Neuronal stem cell (in vitro differentiated cells): ENCODE data around the gene PPY.
A peak's percentile ranks its signal among the peaks of the same experiment; 100 is the strongest.

Experiments used
- DNase-seq: peaks from one replicate; pipeline ENCODE4 v3.0.0-alpha.2; 2013; ENCODE audit warnings: low spot score
- H2AFZ ChIP-seq: one replicate; pipeline ENCODE4 v1.6.1; 2013; ENCODE audit warnings: mild to moderate bottlenecking, low read length, inconsistent platforms
- H2AK5ac ChIP-seq: 2 replicates; pipeline ENCODE4 v1.6.1; 2013; ENCODE audit warnings: low read depth, mild to moderate bottlenecking, inconsistent platforms, low read length, moderate library complexity, mixed read lengths
- H2BK120ac ChIP-seq: 2 replicates; pipeline ENCODE4 v1.6.1; 2013; ENCODE audit warnings: low read depth, mild to moderate bottlenecking, inconsistent platforms, low read length, moderate library complexity, mixed read lengths
- H2BK12ac ChIP-seq: one replicate; pipeline ENCODE4 v1.6.1; 2013; ENCODE audit warnings: low read length, inconsistent platforms
- H2BK15ac ChIP-seq: 2 replicates; pipeline ENCODE4 v1.6.1; 2013; ENCODE audit warnings: mild to moderate bottlenecking, low read length, inconsistent platforms, mixed read lengths
- H2BK5ac ChIP-seq: one replicate; pipeline ENCODE4 v1.6.1; 2013; ENCODE audit warnings: inconsistent platforms, mild to moderate bottlenecking, low read length, moderate library complexity
- H3K14ac ChIP-seq: one replicate; pipeline ENCODE4 v1.6.1; 2013; ENCODE audit warnings: low read length, inconsistent platforms
- H3K18ac ChIP-seq: 2 replicates; pipeline ENCODE4 v1.6.1; 2013; ENCODE audit warnings: low read length, inconsistent platforms
- H3K23ac ChIP-seq: 2 replicates; pipeline ENCODE4 v1.6.1; 2013; ENCODE audit warnings: low read depth, mild to moderate bottlenecking, mixed read lengths, low read length, inconsistent platforms; ENCODE audit not compliant: poor library complexity
- H3K27ac ChIP-seq: replicated peaks from 3 replicates; pipeline ENCODE4 v1.5.1; 2013; ENCODE audit warnings: low read length, inconsistent platforms
- H3K27me3 ChIP-seq, 3 experiments: 2 replicates each; pipeline ENCODE4 v1.6.1; 2013; ENCODE audit warnings: low read length in 3 of 3, mild to moderate bottlenecking in 2 of 3, inconsistent platforms in 1 of 3, low read depth in 1 of 3, mixed read lengths in 1 of 3, moderate library complexity in 1 of 3; ENCODE audit not compliant: control insufficient read depth in 3 of 3, insufficient read depth in 3 of 3
- H3K36me3 ChIP-seq, 2 donors: replicated peaks in 1 of 2; 2 replicates each; pipeline ENCODE4 v1.6.1; 2013; ENCODE audit warnings: low read length in 2 of 2; ENCODE audit not compliant: control insufficient read depth in 2 of 2, insufficient read depth in 2 of 2
- H3K4ac ChIP-seq: 2 replicates; pipeline ENCODE4 v1.6.1; 2013; ENCODE audit warnings: inconsistent platforms, mild to moderate bottlenecking, low read length, moderate library complexity
- H3K4me1 ChIP-seq, 2 donors: 1 replicate in 1 of 2; 2 replicates in 1 of 2; pipeline ENCODE4 v1.6.1; 2013; ENCODE audit warnings: low read length in 2 of 2, low read depth in 1 of 2; ENCODE audit not compliant: control insufficient read depth in 2 of 2, insufficient read depth in 1 of 2
- H3K4me2 ChIP-seq: one replicate; pipeline ENCODE4 v1.6.1; 2013; ENCODE audit warnings: mild to moderate bottlenecking, low read length, inconsistent platforms; ENCODE audit not compliant: insufficient read depth, poor library complexity, severe bottlenecking
- H3K4me3 ChIP-seq, 2 donors: 2 replicates each; pipeline ENCODE4 v1.5.1; 2013; ENCODE audit warnings: low read length in 2 of 2, mild to moderate bottlenecking in 2 of 2, inconsistent platforms in 1 of 2, moderate library complexity in 1 of 2
- H3K79me1 ChIP-seq: one replicate; pipeline ENCODE4 v1.6.1; 2013; ENCODE audit warnings: low read depth, mild to moderate bottlenecking, inconsistent platforms, low read length, moderate library complexity
- H3K9ac ChIP-seq: one replicate; pipeline ENCODE4 v1.6.1; 2013; ENCODE audit warnings: mild to moderate bottlenecking, low read depth, low read length, inconsistent platforms; ENCODE audit not compliant: poor library complexity
- H3K9me3 ChIP-seq, 2 donors: replicated peaks in 1 of 2; 2 replicates each; pipeline versions ENCODE3 to v1.6.1; 2013; ENCODE audit warnings: low read length in 2 of 2, mild to moderate bottlenecking in 2 of 2, inconsistent platforms in 1 of 2, low read depth in 1 of 2, mixed read lengths in 1 of 2, moderate library complexity in 1 of 2; ENCODE audit not compliant: control insufficient read depth in 2 of 2, insufficient read depth in 1 of 2
- H4K8ac ChIP-seq: one replicate; pipeline ENCODE4 v1.6.1; 2013; ENCODE audit warnings: low read depth, mild to moderate bottlenecking, inconsistent platforms, low read length, moderate library complexity
- H4K91ac ChIP-seq: one replicate; pipeline ENCODE4 v1.6.1; 2013; ENCODE audit warnings: low read length, low read depth, mild to moderate bottlenecking, inconsistent platforms; ENCODE audit not compliant: poor library complexity
- WGBS, 2 donors: extraction: QIAGEN DNeasy Blood & Tissue Kit; methylation state at CpG; one replicate each; pipeline ENCODE4 v1.1.7; 2013; ENCODE audit warnings: missing lambda C conversion rate in 2 of 2, mixed read lengths in 1 of 2; ENCODE audit not compliant: insufficient read length in 2 of 2, insufficient replicate concordance in 1 of 2; ENCODE audit errors: extremely low coverage in 2 of 2; 5-methylcytosine and 5-hydroxymethylcytosine counted together

The PPY gene

DNA sequence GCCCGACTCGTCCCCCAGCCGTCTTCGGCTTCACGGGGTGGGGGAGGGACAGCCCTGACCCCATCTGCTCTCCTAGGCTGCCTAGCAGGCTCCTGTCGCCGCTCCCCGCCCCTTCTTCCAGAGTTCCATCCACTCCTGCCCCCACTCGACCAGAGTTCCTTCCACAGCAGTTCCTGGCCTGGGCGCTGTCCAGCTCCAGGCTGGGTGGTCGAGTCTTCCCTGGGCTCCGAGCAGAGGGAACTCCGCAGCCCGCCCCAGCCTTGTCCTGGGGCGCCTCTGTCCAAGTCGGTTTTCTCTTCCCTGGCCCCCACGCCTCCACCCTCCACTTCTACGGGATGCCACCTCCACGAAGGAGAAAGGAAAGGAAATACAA, 10.1 kb upstream of the PPY start:
- no peak overlapping the region for H3K14ac ChIP-seq
- WGBS, 2 donors: no CpG with 5 or more reads among the region's 19 CpGs
- H2BK15ac ChIP-seq: peak overlapping the region; percentile 35
- H3K23ac ChIP-seq: no peak overlapping the region
- no peaks in the 10 kb centered on the region for H3K9me3 ChIP-seq
- peaks cover 0 to 8% of the 10 kb centered on the region in 2 donors for H3K4me1 ChIP-seq
- H3K79me1 ChIP-seq: no peaks in the 10 kb centered on the region
- H3K27ac ChIP-seq: no peak overlapping the region
- peak overlapping the region; percentile 53 for H2AFZ ChIP-seq
- H3K27me3 ChIP-seq: peaks cover 0 to 85% (median 45%) of the 10 kb centered on the region in 3 experiments
- H2BK12ac ChIP-seq: no peak overlapping the region
- H3K4ac ChIP-seq: no peak overlapping the region
- H4K91ac ChIP-seq: no peak overlapping the region
- H2BK5ac ChIP-seq: no peak overlapping the region
- H3K9ac ChIP-seq: peak overlapping the region; percentile 85
- H2BK120ac ChIP-seq: no peak overlapping the region
- peak overlapping the region; percentile 64 for H3K4me2 ChIP-seq
- H3K36me3 ChIP-seq: no peaks in the 10 kb centered on the region
- H3K4me3 ChIP-seq: peak overlapping the region in 1 of 2 donors; percentile 87
- H2AK5ac ChIP-seq: peak overlapping the region; percentile 23
- H4K8ac ChIP-seq: no peak overlapping the region
- DNase-seq: no peak
- peak overlapping the region; percentile 89 for H3K18ac ChIP-seq

DNA sequence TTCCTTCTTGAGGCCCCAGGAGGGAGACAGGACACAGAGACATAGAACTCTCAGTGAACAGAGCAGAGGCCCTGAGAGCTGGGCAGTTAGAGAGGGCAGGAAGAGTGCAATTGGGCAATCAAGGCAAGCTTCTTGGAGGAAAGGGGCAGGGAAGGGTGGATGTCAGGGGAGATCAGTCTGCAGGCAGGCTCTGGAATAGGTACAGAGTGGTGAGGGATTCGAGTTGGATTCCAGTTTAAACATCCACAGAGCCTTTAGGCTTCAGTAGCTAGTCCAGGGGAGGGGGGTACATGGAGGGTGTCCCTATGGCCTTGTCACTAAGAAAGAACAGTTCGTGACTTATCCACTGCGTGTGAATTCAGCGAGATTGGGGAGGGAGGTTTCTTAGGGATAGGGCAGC, 9.5 kb upstream of the PPY start:
- no peak overlapping the region for H2AK5ac ChIP-seq
- no peak overlapping the region for H2BK15ac ChIP-seq
- WGBS, 2 donors: no CpG with 5 or more reads among the region's 4 CpGs
- peaks cover 0 to 90% (median 45%) of the 10 kb centered on the region in 3 experiments for H3K27me3 ChIP-seq
- H2BK5ac ChIP-seq: no peak overlapping the region
- no peak overlapping the region for H3K9ac ChIP-seq
- H3K23ac ChIP-seq: no peak overlapping the region
- peak overlapping the region; percentile 64 for H3K4me2 ChIP-seq
- no peak overlapping the region for H4K91ac ChIP-seq
- H3K9me3 ChIP-seq: no peaks in the 10 kb centered on the region
- no peak overlapping the region for H2AFZ ChIP-seq
- H3K27ac ChIP-seq: no peak overlapping the region
- peak overlapping the region; percentile 89 for H3K18ac ChIP-seq
- no peak overlapping the region for H3K14ac ChIP-seq
- no peak overlapping the region for H2BK120ac ChIP-seq
- H3K79me1 ChIP-seq: no peaks in the 10 kb centered on the region
- no peaks in the 10 kb centered on the region for H3K36me3 ChIP-seq
- H3K4me1 ChIP-seq: peaks cover 2 to 10% of the 10 kb centered on the region in 2 donors
- no peak overlapping the region for H3K4ac ChIP-seq
- H3K4me3 ChIP-seq: peak overlapping the region in 1 of 2 donors; percentile 87
- no peak overlapping the region for H2BK12ac ChIP-seq
- no peak overlapping the region for H4K8ac ChIP-seq
- no peak for DNase-seq

DNA sequence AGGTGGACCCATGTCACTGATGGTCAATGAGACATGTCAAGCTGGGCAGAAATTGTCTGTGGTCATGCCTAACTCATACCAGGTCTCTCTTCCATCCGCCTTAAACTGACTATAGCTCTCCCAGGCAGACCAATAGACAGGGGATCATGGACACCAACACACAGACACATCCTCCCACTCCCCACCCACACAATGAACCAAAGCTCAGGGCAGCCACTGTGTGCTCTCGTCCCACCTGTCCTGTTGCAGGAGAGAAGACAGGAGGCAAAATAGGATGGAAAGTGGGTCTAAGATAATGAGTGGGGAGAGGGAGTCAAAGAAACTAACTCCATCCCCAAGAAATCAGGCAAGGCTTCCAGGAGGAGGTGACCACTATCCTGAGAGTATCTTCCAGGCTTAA, 8.3 kb upstream of the PPY start:
- no peak overlapping the region for H3K4ac ChIP-seq
- H3K23ac ChIP-seq: no peak overlapping the region
- no peak overlapping the region for H2AK5ac ChIP-seq
- peaks cover 10 to 13% of the 10 kb centered on the region in 2 donors for H3K4me1 ChIP-seq
- no peak overlapping the region for H4K91ac ChIP-seq
- no peak overlapping the region for H3K18ac ChIP-seq
- H3K9me3 ChIP-seq: no peaks in the 10 kb centered on the region
- no peak overlapping the region for H4K8ac ChIP-seq
- no peak overlapping the region for H2BK120ac ChIP-seq
- WGBS, 2 donors: no CpG with 5 or more reads among the region's 2 CpGs
- peaks cover 0 to 91% (median 45%) of the 10 kb centered on the region in 3 experiments for H3K27me3 ChIP-seq
- no peak overlapping the region for H2AFZ ChIP-seq
- H3K14ac ChIP-seq: no peak overlapping the region
- no peak overlapping the region for H3K4me2 ChIP-seq
- no peaks in the 10 kb centered on the region for H3K79me1 ChIP-seq
- no peak overlapping the region for H2BK5ac ChIP-seq
- no peak overlapping the region for H2BK12ac ChIP-seq
- DNase-seq: no peak
- no peak overlapping the region for H3K9ac ChIP-seq
- H3K27ac ChIP-seq: no peak overlapping the region
- H2BK15ac ChIP-seq: no peak overlapping the region
- peak overlapping the region in 1 of 2 donors; percentile 10 for H3K4me3 ChIP-seq
- no peaks in the 10 kb centered on the region for H3K36me3 ChIP-seq

DNA sequence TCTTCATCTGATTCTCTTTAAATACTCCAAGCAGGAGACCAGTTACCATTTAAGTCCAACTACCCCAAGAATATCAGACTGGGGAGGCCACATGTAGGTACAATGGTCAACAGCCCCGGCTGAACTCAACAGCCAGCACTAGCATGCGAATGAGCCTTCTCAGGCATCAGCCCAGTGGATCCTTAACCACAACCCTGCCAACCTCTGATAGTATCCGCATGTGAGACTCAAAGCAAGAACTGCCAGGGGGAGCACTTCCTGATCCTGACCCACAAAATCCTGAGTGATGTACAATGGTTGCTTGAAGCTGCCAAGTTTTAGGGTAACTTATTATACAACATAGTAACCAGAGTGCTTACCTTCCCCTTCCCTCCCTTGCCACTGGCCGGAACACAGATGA, 7.5 kb upstream of the PPY start:
- Histone ChIP-seq H3K9me3 (no peaks in the 10 kb centered on the region), H3K27ac (no peak overlapping the region), H3K36me3 (no peaks in the 10 kb centered on the region), H2BK15ac (no peak overlapping the region), H3K4ac (no peak overlapping the region), H3K4me2 (no peak overlapping the region), H3K4me3 (no peak overlapping the region), H3K23ac (no peak overlapping the region), H2BK12ac (no peak overlapping the region), H2AFZ (no peak overlapping the region), H4K91ac (no peak overlapping the region), H4K8ac (no peak overlapping the region), H2BK120ac (no peak overlapping the region), H2AK5ac (no peak overlapping the region), H3K4me1 (peaks cover 10 to 13% of the 10 kb centered on the region in 2 donors), H3K79me1 (no peaks in the 10 kb centered on the region), H3K18ac (no peak overlapping the region), H3K9ac (no peak overlapping the region), H3K14ac (no peak overlapping the region), H3K27me3 (peaks cover 0 to 83% (median 41%) of the 10 kb centered on the region in 3 experiments), H2BK5ac (no peak overlapping the region)
- no CpG with 5 or more reads among the region's 4 CpGs for WGBS, 2 donors
- no peak for DNase-seq
